SK-N-DZ (cell line): ENCODE results near the gene DNTT.

Experiments
- DNase-seq: peaks from one replicate; pipeline ENCODE4 v3.0.0-alpha.2; 2015; ENCODE audit warnings: low spot score

Gene DNTT

DNA sequence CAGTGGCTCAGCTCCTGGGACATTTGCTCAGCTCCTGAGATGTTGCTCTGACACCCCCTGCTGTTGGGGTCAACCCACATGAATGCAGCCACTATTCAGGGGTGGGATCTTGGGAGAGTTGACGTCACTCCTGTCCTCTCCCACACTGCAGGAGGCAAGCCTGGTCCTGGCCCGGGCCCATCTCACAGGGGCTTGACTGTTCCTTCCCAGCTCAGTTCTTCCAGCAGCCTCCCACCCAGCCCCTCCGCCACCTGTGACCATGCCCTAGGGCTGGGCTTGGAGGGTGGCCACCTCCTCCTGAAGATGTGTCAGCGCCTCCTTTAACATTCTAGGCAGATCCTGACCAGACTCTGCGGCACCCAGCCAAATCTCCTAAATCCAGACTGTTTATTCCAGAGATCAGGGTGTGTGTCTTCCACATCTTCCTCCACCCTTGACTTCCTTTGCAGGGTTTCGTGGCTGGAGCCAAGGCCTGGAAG is 73.6 kb downstream of the DNTT start:
- no peak for DNase-seq

DNA sequence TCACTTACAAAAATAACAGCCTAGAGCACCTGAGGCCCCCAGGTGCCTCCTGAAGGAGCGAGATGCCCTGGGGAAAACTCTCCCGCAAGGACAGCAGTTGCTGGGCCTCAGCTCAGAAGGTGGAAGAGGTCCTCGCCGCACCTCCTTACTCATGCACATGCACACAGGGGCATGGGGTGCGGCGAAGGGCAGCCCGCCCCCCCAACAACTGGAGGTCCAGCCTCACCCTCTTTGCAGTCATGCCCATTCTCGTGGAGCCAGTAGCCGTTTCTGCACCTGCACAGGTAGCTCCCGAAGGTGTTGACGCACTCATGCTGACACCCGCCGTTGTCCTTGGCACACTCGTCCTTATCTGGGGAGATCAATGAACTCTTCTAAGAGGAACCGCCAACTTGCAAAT is 74.5 kb downstream of the DNTT start:
- no peak for DNase-seq

DNA sequence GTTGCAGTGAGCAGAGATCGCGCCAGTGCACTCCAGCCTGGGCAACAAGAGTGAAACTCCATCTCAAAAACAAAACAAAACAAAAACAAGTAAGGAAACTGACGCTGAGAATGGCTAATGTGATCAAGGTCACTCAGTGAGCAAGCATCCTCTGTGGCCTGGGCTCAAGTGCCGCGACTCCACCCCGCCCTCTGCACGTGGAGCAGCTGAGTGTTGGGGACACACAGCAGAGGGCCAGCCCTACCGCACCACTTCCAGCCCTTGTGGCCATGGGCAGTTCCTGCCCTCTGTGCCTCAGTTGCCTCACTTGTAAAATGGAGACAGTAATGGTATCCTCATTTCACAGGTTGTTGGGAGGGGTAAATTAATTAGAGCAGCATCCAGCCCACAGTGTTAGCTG is 75.5 kb downstream of the DNTT start:
- DNase-seq = no peak

DNA sequence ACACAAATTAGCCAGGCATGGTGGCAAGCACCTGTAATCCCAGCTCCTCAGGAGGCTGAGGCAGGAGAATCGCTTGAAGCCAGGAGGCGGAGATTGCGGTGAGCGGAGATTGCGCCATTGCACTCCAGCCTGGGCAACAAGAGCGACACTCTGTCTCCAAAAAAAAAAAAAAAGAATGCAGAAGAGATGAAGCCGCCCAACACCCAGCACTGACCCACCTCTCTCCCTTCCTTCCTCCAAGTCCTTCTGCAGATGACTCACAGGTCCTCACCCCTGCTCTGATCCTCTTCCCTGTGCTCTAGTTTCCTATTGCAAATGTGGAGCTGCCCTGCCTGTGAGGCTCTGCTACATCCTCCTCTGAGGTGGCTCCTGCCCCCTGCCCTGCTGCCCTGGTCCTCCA is 76.6 kb downstream of the DNTT start:
- no peak for DNase-seq

DNA sequence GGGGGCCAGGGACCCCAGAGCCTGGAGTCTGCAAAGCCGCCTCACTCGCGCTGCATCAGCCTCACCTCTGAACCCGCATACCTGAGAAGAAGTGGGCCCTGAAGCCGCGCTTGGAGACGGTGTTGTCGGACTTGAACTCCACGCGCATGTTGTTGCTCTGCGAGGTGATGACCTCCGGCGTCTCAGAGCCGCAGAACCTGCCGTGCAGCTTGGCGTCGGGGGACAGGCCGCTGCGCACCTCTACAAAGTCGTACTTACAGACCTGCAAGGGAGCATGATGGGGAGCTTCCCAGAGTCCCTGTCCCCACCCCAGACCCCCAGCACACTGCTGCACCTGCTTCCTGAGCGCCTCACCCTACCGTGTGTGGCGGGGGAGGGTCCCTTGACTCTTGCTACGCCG is 80.3 kb downstream of the DNTT start:
- DNase-seq = no peak

DNA sequence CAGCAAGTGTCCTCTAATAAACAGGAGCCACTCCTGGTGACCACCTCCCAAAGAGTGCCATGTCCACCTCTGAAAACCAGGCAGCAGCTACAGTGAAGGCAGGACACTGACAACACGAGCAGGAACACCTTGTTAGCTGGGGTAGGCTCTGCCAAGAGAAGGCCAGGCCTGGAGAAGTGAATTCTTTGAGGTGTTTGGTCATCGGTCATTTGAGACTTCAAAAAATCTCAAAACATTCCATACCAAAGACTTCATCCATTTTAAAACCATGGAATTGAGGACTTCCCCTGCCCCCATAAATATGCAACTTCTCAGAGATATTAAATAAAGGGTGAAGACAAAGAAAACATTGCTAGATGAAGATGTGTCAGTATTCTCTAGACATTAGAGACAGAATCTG is 82.9 kb downstream of the DNTT start:
- DNase-seq = no peak

DNA sequence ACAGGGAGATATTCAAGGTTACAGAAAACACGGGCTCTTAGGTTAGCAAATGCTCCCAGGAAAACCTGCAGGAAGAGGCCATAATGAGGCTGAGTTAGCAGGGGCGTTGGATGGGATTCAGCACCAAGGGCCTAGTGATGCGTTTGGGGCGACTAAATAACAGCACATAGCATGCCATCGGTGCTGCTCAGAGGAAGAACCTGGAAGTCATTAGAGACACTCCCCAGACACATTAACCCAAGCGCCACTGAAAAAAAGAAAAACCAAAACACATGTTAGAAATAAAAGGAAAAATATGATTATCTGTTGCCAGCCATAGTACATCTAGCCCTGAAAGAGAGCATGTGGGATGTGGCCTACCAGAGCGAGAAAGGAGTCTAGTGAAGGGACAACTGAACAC is 83.4 kb downstream of the DNTT start:
- DNase-seq = no peak
